Common myeloid progenitor, CD34-positive (primary cell): ENCODE data around the gene MAP2K6.

Experiments used
- CTCF ChIA-PET: fragments of 350-600 bp; sonication (Branson Sonifier 250); formaldehyde crosslinking; loops from one replicate; lab custom pipeline; 2021; ENCODE audit warnings: antibody characterized with exemption; lab: Charles Lee
- POLR2A ChIA-PET: fragments of 350-600 bp; sonication (Branson Sonifier 250); formaldehyde crosslinking; loops from one replicate; lab custom pipeline; 2021; ENCODE audit warnings: antibody characterized with exemption; lab: Charles Lee
- DNase-seq, 3 donors: peaks; one replicate each; pipeline versions ENCODE4 v3.0.0 to v3.0.0-alpha.2; 2013
- H3K27ac ChIP-seq, 2 experiments: 1 replicate in 1 of 2; 2 replicates in 1 of 2; pipeline ENCODE4 v1.7.0; 2013; ENCODE audit warnings: inconsistent platforms in 2 of 2, low read length in 2 of 2, mild to moderate bottlenecking in 2 of 2, low read depth in 1 of 2, moderate library complexity in 1 of 2; ENCODE audit not compliant: severe bottlenecking in 2 of 2, insufficient read depth in 1 of 2, poor library complexity in 1 of 2
- H3K27me3 ChIP-seq, 5 experiments: replicated peaks in 2 of 5; 1 replicate in 3 of 5; 2 replicates in 2 of 5; pipeline versions ENCODE4 v1.6.1 to v1.7.0; 2013; ENCODE audit warnings: low read length in 4 of 5, mild to moderate bottlenecking in 2 of 5, moderate library complexity in 2 of 5, inconsistent platforms in 1 of 5; ENCODE audit not compliant: insufficient read depth in 5 of 5, control insufficient read depth in 4 of 5
- H3K36me3 ChIP-seq, 4 experiments: 1 replicate in 2 of 4; 2 replicates in 2 of 4; pipeline versions ENCODE4 v1.6.1 to v1.7.0; 2013; ENCODE audit warnings: low read length in 3 of 4, control low read depth in 1 of 4, mild to moderate bottlenecking in 1 of 4; ENCODE audit not compliant: control insufficient read depth in 4 of 4, insufficient read depth in 4 of 4
- H3K4me1 ChIP-seq, 4 experiments: 1 replicate in 3 of 4; 2 replicates in 1 of 4; pipeline versions ENCODE4 v1.6.1 to v1.7.1; 2013; ENCODE audit warnings: low read length in 3 of 4, mild to moderate bottlenecking in 3 of 4, control low read depth in 1 of 4, inconsistent platforms in 1 of 4, moderate library complexity in 1 of 4; ENCODE audit not compliant: control insufficient read depth in 4 of 4, insufficient read depth in 4 of 4; ENCODE audit errors: control extremely low read depth in 1 of 4
- H3K4me3 ChIP-seq, 7 experiments: 1 replicate in 4 of 7; 2 replicates in 3 of 7; pipeline versions ENCODE4 v1.5.1 to v1.7.0; 2013; ENCODE audit warnings: mild to moderate bottlenecking in 7 of 7, low read length in 6 of 7, moderate library complexity in 6 of 7, inconsistent platforms in 2 of 7, low read depth in 2 of 7, control low read depth in 1 of 7; ENCODE audit not compliant: insufficient read depth in 4 of 7, control insufficient read depth in 1 of 7; ENCODE audit errors: extremely low read depth in 1 of 7
- H3K9me3 ChIP-seq, 5 experiments: 1 replicate in 4 of 5; 2 replicates in 1 of 5; pipeline versions ENCODE4 v1.6.1 to v1.7.1; 2013; ENCODE audit warnings: low read length in 4 of 5, mild to moderate bottlenecking in 2 of 5, inconsistent platforms in 1 of 5, low read depth in 1 of 5, moderate library complexity in 1 of 5; ENCODE audit not compliant: control insufficient read depth in 4 of 5, insufficient read depth in 2 of 5; ENCODE audit errors: control extremely low read depth in 1 of 5
- WGBS: methylation state at CpG from one replicate; pipeline ENCODE4 v1.1.5; 2013; ENCODE audit not compliant: insufficient coverage; 5-methylcytosine and 5-hydroxymethylcytosine counted together

The MAP2K6 gene

DNA sequence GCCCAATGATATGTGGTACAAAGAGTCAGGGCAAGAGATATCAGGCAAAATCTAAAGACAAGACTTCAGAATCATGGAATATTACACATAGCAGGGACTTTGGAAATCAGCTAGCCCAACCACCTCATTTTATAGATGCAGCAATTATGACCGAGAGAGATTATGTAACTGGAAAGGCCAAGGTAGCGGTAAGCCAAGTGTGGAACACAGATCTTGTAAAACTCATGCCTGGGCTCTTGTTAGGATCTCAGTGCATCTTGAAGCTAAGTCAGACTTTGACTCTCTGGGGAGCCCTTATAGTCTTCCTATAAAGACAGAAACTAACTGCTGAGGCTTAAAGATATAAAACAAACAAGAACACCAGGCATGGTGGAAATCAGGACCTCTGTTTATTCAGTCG is 18.6 kb downstream of the MAP2K6 start:
- POLR2A ChIA-PET, result no interaction called here
- Histone ChIP-seq H3K4me3 (no peak overlapping the region), H3K9me3 (no peaks in the 10 kb centered on the region), H3K36me3 (no peaks in the 10 kb centered on the region), H3K4me1 (peaks cover 5 to 23% (median 11%) of the 10 kb centered on the region in 4 experiments), H3K27me3 (no peaks in the 10 kb centered on the region), H3K27ac (no peak overlapping the region)
- 100% methylated on average over 2 of the region's 3 CpGs for WGBS
- no peak for DNase-seq
- CTCF ChIA-PET, result no interaction called here

DNA sequence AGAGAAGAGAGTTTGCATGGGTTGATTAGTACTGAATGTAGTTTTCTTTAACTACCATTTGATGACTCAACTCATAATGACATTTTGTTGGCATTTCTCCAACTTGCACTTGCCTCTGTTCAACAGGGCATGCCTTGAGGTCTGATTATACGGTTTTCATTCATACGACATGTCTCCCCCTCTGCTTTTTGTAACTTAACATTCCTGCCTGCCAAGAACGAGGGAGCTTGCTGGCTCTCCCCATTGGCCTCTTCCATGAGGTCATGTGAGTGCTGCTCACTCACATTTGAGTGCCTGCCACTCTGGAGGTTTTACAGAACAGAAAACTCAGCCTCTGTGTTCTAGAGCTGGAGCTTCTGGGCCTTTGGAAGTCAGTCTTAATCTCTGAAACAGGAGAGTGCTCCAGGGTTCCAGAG is 19.7 kb downstream of the MAP2K6 start:
- H3K9me3 ChIP-seq, result peaks cover 0 to 2% (median 0%) of the 10 kb centered on the region in 5 experiments
- peaks cover 5 to 12% (median 9%) of the 10 kb centered on the region in 4 experiments for H3K4me1 ChIP-seq
- no peaks in the 10 kb centered on the region for H3K36me3 ChIP-seq
- POLR2A ChIA-PET, result no interaction called here
- no peak overlapping the region for H3K4me3 ChIP-seq
- H3K27me3 ChIP-seq, result no peaks in the 10 kb centered on the region
- CTCF ChIA-PET, result no interaction called here
- DNase-seq, result peak in 2 of 3 donors; percentile 17 to 21
- whole genome bisulfite sequencing, result 83% methylated on average over 3 of the region's 3 CpGs
- no peak overlapping the region for H3K27ac ChIP-seq

DNA sequence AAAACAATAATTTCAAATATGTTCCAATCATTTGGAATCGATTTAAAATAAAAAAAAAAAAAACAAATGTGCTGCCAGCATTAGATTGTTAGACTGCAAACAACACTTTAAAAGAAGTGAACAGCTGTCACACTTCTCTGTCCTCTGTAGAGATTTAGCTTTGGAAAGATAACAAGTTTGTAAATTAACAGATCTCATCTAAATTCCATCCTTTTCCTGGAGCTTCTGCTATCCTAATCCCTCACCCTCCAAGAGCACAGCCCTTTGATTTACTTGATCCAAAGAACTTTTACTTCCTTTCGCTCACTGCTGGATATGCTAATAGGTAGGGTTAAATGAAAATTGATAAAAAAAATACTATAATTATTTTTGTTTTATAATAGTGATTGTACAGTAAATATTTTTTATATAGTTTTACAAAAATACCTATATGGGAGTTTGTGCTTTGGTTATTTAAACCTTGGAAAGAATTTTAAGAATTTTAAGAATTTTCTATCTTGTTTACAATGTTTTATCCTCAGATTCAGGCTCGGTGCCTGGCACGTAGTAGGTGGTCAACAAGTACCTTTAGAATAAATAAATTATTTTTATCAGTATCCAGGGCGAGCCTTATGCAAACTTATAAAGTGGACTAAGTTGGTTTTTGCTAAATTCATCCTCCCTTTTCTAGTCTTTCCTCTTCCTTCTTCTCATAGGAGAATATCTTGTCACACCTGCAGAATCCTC is 21.6 kb downstream of the MAP2K6 start:
- ChIA-PET POLR2A (interaction anchor here (0.6 kb wide), 2 partner anchors 15 to 1764 kb away, joined by 3 to 4 read pairs; no protein-coding TSS in a partner anchor), CTCF (interaction anchor here (0.6 kb wide), 1 partner anchor 98 kb away, joined by 3 read pairs; no protein-coding TSS in a partner anchor)
- Histone ChIP-seq H3K4me1 (no peaks in the 10 kb centered on the region), H3K36me3 (no peaks in the 10 kb centered on the region), H3K27ac (no peak overlapping the region), H3K4me3 (no peak overlapping the region), H3K27me3 (no peaks in the 10 kb centered on the region), H3K9me3 (peaks cover 0 to 13% (median 3%) of the 10 kb centered on the region in 5 experiments)
- DNase-seq, result no peak
- WGBS, result 100% methylated on average over 1 of the region's 5 CpGs

DNA sequence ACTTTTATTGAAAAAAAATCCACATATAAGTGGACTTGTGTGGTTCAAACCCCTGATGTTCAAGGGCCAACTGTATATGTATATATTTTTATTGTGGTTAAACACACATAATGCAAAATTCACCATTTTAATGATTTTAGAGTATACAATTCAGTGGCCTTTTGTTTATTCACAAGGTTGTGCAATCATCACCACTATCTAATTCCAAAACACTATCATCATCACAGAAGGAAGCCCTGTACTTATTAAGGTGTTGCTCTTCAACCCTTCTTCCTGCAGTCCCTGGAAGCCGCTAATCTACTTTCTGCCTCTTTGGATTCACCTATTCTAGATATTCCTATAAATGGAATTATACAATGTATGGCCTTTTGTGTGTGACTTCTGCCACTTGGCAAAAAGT is 23.0 kb downstream of the MAP2K6 start:
- no peak overlapping the region for H3K4me3 ChIP-seq
- WGBS, result no CpG with 5 or more reads among the region's 1 CpG
- no peaks in the 10 kb centered on the region for H3K4me1 ChIP-seq
- ChIA-PET POLR2A (interaction anchor here (0.6 kb wide), 1 partner anchor 9 kb away, joined by 6 read pairs; no protein-coding TSS in a partner anchor), CTCF (interaction anchor here (1.6 kb wide), 1 partner anchor 42 kb away, joined by 4 read pairs; no protein-coding TSS in a partner anchor)
- no peaks in the 10 kb centered on the region for H3K36me3 ChIP-seq
- H3K9me3 ChIP-seq, result peaks cover 0 to 17% (median 6%) of the 10 kb centered on the region in 5 experiments
- no peaks in the 10 kb centered on the region for H3K27me3 ChIP-seq
- no peak overlapping the region for H3K27ac ChIP-seq
- DNase-seq, result no peak

DNA sequence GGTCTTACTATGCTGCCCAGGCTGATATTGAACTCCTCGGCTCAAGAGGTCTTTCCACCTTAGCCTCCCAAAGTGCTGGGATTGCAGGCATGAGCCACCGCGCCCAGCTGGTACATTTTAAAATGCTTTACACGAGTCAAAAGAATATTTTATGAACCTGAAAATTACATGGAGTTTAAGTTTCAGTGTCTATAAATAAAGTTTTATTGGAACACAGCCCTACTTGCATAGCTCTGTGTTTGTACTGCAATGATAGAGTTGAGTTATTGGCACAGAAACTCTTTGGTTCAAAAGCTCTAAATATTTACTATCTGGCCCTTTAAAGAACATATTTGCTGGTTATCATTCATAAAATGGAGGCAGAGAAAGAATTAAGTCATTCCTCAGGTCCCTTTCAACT is 24.3 kb downstream of the MAP2K6 start:
- H3K36me3 ChIP-seq, result no peaks in the 10 kb centered on the region
- H3K4me3 ChIP-seq, result no peak overlapping the region
- H3K27me3 ChIP-seq, result no peaks in the 10 kb centered on the region
- no peak overlapping the region for H3K27ac ChIP-seq
- peaks cover 0 to 17% (median 6%) of the 10 kb centered on the region in 5 experiments for H3K9me3 ChIP-seq
- POLR2A ChIA-PET, result no interaction called here
- CTCF ChIA-PET, result interaction anchor here (1.6 kb wide), 1 partner anchor 43 kb away, joined by 4 read pairs; no protein-coding TSS in a partner anchor
- 100% methylated on average over 1 of the region's 4 CpGs for WGBS
- DNase-seq, result no peak
- H3K4me1 ChIP-seq, result no peaks in the 10 kb centered on the region

DNA sequence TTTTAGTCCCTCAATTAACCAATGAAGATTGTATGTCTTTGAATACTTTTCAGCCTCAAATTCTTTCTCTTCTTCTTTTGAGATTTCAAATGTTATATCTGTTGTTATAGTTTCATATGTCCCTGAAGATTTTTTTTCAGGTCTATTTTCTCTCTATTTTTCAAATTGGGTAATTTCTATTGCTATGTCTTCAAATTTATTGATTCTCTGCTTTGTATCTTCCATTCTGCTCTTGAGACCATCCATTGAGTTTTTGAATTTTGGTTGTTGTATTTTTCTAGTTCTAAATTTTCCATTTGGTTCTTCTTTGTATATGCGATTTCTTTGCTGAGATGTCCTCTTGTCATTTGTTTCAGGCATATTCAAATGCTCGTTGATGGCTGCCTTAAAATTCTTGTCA is 26.7 kb downstream of the MAP2K6 start:
- WGBS, result no CpG with 5 or more reads among the region's 2 CpGs
- POLR2A ChIA-PET, result no interaction called here
- CTCF ChIA-PET, result no interaction called here

DNA sequence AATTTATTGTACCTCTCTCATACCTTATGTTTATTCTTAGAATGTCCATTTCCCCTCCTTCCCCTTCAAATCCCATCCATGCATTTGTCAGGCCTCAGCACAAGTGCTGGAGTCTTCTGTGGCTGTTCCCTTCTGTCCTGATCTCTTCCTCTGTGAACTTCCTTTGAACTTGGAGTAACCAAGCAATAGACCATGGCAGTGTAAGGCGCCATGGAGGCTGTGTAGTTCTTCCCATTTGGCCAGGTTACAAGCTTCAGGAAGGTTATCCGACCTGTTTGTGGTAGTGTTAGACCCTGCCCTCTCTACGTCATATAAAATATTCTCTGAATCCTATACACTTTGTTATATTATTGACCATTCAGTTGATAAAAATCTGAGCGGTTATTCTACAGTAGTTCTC is 28.6 kb downstream of the MAP2K6 start:
- 100% methylated on average over 1 of the region's 4 CpGs for WGBS
- no peak overlapping the region for H3K27ac ChIP-seq
- ChIA-PET CTCF (no interaction called here), POLR2A (no interaction called here)
- H3K27me3 ChIP-seq, result no peaks in the 10 kb centered on the region
- H3K4me3 ChIP-seq, result no peak overlapping the region
- H3K4me1 ChIP-seq, result no peaks in the 10 kb centered on the region
- no peak for DNase-seq
- no peaks in the 10 kb centered on the region for H3K36me3 ChIP-seq
- peaks cover 0 to 17% (median 6%) of the 10 kb centered on the region in 5 experiments for H3K9me3 ChIP-seq

More for the DNA sequence above, 26.7 kb downstream of the MAP2K6 start:
- no peak overlapping the region for H3K27ac ChIP-seq
- no peak overlapping the region for H3K4me3 ChIP-seq
- H3K9me3 ChIP-seq, result peaks cover 0 to 17% (median 6%) of the 10 kb centered on the region in 5 experiments
- H3K4me1 ChIP-seq, result no peaks in the 10 kb centered on the region
- no peak for DNase-seq
- H3K27me3 ChIP-seq, result no peaks in the 10 kb centered on the region
- no peaks in the 10 kb centered on the region for H3K36me3 ChIP-seq
